Prostate gland (tissue), 2 donors: ENCODE measurements around the gene PRCD.

Experiments
- POLR2A ChIP-seq: fragments of 450-650 bp; IDR thresholded peaks from one replicate; pipeline ENCODE4 v1.6.1; 2016; ENCODE audit warnings: antibody characterized with exemption, mild to moderate bottlenecking
- POLR2AphosphoS5 ChIP-seq: sonication (generic); formaldehyde crosslinking; IDR thresholded peaks from one replicate; pipeline ENCODE4 v1.6.1; 2017; ENCODE audit warnings: antibody characterized with exemption
- TF ChIP-seq, protein P1 (sequence below), 4 experiments: fragments of 200-600 bp in 2 of 4; fragments of 450-650 bp in 2 of 4; sonication (generic) in 2 of 4; IDR thresholded peaks; 1 replicate in 3 of 4; 2 replicates in 1 of 4; pipeline ENCODE4 v1.5.1; 2016 to 2019; ENCODE audit warnings: antibody characterized with exemption in 4 of 4, mild to moderate bottlenecking in 2 of 4, moderate library complexity in 2 of 4

DNA sequence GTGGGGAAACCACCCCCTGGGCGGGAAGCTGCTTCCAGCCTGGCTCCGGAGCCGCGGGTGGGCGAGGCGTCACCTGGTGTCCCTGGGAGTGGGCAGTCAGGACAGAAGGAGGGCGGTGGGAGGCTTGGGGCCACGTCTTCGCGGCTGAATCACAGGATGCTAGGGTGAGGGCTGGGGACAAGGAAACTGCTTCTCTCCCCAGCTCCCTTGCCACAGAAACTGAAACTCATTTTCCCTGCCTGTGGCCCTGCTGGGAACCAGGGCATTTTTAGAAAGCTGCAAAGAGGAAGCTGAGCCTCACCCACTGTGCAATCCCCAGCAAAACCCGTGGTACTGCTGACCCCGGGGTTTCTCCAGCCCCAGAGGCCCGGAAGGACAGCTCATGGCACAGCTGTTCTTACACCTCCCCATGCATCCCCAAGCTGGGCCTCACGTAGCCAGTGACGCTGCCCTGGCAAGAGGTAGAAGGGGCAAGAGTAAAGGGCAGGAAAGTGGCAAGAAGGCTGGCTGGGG, 46.8 kb upstream of the PRCD start:
- TF ChIP-seq, protein P1, sequence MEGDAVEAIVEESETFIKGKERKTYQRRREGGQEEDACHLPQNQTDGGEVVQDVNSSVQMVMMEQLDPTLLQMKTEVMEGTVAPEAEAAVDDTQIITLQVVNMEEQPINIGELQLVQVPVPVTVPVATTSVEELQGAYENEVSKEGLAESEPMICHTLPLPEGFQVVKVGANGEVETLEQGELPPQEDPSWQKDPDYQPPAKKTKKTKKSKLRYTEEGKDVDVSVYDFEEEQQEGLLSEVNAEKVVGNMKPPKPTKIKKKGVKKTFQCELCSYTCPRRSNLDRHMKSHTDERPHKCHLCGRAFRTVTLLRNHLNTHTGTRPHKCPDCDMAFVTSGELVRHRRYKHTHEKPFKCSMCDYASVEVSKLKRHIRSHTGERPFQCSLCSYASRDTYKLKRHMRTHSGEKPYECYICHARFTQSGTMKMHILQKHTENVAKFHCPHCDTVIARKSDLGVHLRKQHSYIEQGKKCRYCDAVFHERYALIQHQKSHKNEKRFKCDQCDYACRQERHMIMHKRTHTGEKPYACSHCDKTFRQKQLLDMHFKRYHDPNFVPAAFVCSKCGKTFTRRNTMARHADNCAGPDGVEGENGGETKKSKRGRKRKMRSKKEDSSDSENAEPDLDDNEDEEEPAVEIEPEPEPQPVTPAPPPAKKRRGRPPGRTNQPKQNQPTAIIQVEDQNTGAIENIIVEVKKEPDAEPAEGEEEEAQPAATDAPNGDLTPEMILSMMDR (IDR thresholded peaks at IDR 0.05): no peak
- TF ChIP-seq POLR2A: no peak
- no peak for TF ChIP-seq POLR2AphosphoS5
